OCI-LY3 (cell line): ENCODE data around the gene IMPG2.

Experiments
- EZH2phosphoT487 ChIP-seq: fragments of 200-600 bp; shearing (Covaris generic); IDR thresholded peaks from 2 replicates; pipeline ENCODE4 v1.6.1; 2018; ENCODE audit warnings: antibody characterized with exemption, mixed run types, low read depth
- TF ChIP-seq, protein P1 (sequence below): fragments of 200-600, 300-600 bp; sonication (generic); IDR thresholded peaks from 2 replicates; pipeline ENCODE4 v1.5.1; 2014; ENCODE audit warnings: antibody characterized with exemption, low read length, low read depth

DNA sequence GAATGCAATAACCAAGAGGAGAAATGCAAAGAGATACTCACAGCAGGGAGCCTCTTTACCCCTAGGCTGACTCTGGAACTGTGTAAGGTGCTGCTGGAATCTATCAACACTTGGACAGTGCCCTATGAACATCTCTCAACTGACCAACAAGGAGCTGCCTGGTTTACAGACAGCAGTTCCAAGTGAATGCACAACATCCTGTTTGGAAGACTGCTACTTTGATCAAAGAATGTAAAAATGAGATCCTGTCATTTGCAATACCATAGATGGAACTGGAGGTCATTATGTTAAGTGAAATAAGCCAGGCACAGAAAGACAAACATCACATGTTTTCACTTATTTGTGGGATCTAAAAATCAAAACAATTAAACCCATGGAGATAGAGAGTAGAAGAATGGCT is 136.3 kb downstream of the IMPG2 start:
- TF ChIP-seq, protein P1, sequence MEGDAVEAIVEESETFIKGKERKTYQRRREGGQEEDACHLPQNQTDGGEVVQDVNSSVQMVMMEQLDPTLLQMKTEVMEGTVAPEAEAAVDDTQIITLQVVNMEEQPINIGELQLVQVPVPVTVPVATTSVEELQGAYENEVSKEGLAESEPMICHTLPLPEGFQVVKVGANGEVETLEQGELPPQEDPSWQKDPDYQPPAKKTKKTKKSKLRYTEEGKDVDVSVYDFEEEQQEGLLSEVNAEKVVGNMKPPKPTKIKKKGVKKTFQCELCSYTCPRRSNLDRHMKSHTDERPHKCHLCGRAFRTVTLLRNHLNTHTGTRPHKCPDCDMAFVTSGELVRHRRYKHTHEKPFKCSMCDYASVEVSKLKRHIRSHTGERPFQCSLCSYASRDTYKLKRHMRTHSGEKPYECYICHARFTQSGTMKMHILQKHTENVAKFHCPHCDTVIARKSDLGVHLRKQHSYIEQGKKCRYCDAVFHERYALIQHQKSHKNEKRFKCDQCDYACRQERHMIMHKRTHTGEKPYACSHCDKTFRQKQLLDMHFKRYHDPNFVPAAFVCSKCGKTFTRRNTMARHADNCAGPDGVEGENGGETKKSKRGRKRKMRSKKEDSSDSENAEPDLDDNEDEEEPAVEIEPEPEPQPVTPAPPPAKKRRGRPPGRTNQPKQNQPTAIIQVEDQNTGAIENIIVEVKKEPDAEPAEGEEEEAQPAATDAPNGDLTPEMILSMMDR = no peak
- TF ChIP-seq EZH2phosphoT487 = no peak
